Ramos (cell line): ENCODE data around the gene GDPD4.
"Not testable (repeated sequence)": the region's sequence is repeated elsewhere in the genome, so short reads cannot be mapped to it uniquely, and the experiment has no call there.

ENCODE experiments used
- in situ Hi-C: fragments of 300-500 bp; cut with MboI; formaldehyde crosslinking; loops from one replicate; pipeline ENCODE4 v1.14.3; 2022; ENCODE audit warnings: low sequenced_read_pairs; ENCODE audit not compliant: unreplicated experiment

GDPD4 gene

DNA sequence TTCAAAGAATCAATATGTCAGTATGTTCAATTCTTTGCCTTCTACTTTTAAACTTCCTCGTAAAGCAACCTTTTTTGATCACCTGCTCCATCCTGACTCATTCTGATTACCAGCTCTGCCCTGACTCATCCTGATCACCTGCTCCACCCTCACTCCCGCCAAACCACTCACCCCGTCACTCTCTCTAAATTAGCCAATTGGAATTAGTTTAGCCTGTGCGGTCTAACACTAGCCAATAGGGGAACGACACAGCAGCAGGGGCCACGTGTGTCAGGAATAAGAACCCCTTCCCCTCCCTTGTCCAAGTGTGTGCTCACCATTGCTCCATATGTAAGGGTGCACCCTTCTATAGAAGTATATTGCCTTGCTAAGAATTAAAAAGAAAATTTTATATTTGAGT is 1.5 kb downstream of the GDPD4 start:
- in situ Hi-C loops = not testable (repeated sequence)

DNA sequence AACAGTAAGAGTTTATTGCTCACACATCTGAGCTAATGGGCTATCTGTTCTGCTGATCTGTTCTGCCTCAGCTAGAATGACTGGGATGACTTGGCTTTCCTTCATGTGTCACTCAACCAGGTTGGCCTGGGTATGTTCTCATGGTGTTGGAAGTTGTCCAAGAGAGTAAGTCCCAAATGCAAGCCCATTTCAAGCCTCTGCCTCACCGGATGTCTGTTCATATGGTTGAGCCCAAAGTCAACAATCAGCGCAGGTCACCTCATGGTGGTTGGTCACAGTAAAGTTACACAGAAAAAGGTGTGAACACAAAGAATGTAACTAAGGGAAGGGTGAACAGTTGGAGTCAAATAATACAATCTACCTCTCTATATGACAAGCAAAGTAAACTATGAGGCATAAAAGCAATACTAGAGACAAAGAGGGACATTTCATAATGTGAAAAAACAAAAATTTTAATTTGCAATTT is 1.9 kb downstream of the GDPD4 start:
- in situ Hi-C loops = no loop called here

DNA sequence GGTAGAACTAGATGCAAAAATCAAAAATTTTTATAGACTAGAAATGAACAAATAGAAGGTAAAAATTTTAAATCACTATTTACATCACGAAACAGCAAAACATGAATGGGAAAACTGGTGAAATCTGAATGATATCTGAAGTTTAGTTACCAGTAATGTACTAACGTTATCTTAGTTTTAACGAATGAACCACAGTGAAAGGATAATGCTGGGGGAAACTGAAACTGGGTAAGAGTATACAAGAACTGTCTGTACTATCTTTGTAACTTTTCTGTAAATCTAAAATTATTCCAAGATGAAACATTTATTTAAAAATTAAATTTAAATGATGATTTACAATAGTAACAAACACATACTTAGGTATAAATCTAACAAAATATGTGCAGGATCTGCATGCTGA is 7.4 kb downstream of the GDPD4 start:
- in situ Hi-C loops = no loop called here

DNA sequence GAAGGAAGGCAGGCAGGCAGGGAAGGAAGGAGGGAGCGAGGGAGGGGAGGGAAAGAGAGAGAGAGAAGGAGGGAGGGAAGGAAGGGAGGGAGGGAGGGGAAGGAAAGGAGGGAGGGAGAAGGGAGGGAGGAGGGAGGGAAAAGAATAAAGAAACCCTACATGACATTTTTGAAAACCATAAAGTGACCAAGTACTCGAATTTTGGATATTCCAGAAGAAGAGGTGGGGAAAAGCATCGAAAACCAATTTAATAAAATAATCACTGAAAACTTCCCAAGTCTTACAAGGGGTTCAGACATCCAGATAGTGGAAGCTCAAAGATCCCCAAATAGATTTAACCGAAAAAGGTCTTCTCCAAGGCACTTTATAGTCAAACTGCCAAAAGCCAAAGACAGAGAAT is 11.7 kb downstream of the GDPD4 start:
- in situ Hi-C loops = no loop called here

DNA sequence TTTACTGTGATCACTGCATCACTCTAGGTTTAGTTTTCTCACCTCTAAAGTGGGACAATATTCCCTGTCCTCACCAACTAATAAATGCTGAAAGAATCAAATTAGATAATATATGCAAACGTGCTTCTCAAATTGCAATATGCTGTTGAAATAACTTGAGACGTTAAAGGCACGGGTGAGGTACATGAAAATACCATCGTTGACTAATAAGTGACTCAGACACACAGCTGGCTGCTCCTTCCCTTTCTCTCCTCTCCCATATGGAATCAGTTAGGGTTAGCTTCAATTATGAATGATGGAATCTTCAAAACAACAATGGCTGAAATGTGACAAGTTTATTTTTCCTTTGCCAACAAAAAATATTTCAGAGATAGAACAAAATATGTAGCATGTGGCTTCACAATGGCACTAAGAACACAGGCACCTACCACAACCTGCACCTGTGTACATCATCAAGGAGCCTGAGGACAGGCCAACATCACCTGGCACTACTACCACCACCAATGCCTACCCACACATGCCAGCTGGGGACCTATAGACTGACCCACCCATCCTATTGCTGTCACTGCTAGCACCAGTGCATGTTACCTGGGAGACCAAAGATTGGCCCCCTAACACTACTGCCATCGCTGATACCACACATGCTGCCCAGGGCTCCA is 13.7 kb downstream of the GDPD4 start:
- in situ Hi-C loops = no loop called here

DNA sequence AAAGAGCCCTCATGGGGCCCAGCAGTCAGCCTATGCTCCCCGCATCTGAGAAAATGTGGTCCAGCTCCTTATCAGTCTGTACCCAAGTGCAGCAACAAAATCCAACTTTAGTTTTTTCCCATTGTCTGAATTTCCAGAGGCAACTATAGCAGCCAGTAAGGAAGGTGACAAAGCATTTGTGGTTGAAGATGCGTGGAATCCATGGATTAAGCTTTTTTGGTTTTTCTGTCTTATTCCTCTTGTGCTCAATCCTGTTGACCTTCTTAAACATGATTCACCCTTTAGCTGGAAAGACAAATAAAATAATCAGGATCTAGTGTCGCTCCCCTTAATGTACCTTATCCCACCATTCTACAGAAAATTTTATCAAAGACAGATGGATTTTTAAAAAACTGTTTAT is 14.3 kb downstream of the GDPD4 start:
- in situ Hi-C loops = no loop called here

DNA sequence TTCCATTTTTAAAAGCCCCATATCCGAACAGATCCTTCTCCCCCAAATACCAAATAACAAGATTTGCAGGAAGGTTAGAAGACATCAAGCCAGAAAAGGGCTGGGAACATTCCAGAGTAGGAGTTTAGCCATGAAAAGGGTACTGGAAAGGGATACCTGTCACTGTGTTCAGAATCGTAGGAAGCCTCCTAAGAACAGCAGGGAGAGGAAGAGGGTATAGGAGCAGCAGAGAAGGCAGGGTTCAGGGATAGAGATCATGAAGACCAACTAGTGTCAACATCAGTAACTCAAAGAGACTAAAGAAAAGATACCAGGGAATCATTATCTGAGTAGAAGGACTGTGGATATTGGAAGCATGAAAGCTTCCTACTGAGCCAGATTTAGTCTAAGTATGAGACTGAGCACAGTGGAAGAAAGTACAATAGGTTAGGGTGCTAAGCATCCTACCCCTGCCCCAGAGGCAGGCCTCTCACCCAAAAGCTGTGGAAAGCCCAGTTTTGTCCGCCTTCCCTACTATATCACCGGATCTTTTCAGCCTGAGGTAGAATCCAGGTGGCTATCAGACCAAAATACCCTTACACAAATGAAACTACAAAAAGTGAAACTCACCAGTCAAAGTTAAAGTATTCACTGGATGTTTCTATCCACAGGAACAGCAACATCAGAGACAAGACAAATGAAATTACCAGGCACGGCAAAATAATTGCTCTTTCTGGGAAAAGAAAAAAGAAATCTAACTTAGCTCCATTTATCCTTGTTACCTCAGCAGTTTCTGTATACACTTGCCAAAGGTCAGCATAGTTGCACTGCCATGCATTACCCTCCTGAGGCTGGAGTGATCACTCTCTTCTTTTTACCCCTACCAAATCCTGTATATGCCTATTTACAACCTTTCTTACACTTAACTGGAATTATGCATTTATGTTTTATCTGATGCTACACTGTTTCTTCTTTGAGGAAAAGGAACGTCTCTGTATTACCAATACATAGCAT is 16.7 kb downstream of the GDPD4 start:
- in situ Hi-C loops = no loop called here

DNA sequence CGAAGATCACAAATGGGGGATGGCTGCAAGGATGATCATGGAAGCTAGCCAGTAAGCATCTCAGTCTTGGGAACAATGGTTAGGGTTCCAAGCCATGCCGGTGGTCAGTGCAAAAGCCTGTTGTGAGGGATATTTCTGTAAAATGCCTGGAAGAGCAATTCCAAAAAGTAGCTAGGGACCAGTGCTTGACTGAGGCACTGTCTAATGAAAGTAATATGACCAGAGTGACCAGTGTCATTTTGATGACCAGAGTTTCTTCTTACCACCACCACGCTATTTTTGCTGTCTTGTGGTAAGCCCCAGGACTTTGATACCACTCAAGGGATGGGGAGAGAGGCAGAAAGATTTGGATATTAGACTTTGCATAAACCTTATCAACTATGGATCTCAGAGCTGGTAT is 18.4 kb downstream of the GDPD4 start:
- in situ Hi-C loops = no loop called here

DNA sequence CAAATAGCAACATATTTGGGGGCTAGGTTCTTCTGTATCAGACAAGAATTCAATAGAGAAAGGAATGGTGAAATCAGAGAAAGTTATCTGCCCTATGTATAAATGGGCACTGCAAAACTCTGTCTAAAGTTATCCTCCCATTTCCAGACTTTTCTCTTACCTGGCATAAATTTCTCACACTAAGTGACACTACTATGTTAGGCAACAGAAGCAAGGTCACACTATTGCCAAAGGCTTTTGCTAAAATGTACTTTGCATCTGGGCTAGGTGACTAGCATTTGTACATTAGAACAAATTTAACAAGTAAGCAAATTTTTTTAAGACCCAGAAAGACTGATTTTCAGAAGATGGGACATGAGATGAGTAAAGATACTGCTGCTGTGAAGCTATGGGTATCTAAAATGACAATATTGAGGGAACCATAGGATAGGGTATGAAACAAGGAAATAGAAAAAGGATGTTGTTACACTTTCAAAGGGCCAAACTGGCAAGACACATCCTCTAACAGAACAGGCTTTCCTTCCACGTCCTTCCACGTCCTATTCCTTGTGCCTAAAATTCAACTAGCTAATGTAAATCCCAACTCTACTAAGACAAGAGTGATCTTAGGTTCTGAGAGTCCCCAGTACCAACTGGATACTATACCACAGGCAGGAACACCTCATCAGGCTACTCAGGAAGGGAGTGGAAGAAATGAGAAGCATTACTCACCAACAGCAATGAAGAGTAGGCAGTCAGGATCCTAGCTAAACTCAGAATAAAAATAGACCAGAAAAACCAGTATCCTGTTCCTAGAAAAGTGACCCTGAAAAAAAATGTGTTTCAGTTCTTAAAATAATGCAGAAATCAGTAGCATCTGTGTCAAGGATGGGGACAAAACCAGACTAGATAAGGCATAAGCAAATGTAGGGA is 22.6 kb downstream of the GDPD4 start:
- in situ Hi-C loops = no loop called here

DNA sequence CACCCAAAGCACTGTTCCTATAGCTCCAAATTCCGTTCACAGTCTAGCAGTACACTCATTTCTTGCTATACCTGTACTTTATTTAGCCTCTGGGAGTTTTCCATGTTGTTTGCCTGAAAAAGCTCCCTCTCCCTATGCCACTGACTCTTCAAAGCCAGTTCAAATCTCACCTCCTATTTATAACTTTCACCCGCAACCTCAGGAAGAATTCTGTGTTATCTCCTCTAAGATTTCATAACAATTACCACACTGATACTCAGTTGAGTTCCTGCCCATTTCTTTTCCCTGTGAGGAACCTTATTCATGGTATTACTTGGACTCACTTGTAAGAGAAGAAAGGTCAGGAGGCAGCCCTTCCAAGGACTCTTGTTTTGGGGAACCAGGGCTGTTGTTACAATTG is 25.2 kb downstream of the GDPD4 start:
- in situ Hi-C loops = no loop called here

DNA sequence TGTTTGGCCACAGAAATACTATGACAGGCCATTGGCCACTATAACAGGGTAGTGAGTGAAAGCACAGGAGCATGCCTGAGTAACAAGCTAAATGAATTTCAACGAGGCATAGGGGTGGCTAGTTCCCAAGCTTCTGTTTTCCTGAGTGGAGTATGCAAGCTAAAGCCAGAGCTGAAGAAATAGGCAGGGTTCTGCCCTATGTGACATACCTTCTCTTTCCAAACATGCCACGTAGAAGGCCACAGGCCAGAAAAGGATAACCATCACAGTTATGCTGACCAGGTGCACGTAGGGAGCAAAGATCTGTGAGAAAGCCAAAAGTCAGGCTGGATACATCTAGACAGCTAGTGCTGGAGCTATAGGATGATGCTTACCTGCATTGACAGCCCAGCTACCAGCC is 30.6 kb downstream of the GDPD4 start:
- in situ Hi-C loops = no loop called here

DNA sequence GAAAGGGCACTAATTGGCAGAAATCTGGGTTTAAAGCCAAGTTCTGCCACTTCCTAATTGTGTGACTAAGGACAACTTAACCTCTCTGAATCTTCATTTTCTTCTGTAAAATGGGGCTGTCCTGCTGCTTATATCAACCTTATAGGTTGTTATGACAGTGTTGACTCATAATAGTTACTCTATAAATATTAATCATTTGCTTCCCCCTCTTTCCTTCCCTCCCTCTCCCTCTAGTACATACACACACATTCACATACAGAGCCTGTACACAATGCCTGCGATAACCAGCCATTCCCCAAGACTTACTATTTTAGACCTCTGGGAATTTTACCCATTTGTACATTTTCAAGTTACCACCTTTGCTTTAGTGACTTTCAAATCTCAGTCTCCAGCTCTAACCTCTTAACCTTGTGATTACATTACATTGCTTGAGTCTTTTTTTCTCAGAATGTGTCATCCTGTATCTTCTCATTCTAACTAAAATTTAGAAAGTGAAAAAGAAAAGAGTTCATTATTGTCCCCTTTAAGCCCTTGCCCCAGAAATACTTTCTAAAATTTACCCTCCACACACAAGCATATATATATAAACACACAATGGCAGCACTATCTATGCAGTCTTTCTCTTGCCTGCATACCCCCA is 31.9 kb downstream of the GDPD4 start:
- in situ Hi-C loops = no loop called here

DNA sequence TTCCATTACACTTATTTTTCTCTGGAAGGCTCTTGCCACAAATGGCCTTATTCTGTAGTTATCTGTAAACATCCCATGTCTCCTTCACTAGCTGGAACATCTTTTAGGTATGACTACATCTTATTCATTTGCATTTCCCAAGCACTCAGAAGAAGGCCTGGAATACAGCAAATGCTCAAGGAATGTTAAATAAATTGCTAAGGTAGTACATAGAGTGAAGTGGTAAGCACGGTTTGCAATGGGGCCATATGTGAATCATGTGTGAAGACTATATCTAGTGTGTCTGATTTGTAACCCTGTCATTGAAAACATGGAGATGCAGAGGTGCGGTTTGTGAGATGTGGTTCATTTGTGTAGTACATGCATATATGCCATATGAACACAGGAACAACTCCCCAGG is 33.5 kb downstream of the GDPD4 start:
- in situ Hi-C loops = no loop called here

DNA sequence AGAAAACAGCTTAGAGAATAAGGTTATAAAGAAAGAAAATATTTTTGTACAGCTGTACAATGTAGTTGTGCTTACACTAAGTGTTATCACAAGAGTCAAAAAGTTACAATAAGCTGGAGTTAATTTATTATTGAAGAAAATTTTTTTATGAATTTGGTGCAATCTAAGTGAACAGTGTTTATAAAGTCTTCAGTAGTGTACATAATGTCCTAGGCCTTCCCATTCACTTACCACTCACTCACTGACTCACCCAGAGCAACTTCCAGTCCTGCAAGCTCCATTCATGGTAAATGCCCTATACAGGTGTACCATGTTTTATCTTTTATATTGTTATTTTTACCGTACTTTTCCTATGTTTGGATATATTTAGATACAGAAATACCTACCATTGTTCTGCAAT is 34.7 kb downstream of the GDPD4 start:
- in situ Hi-C loops = no loop called here

DNA sequence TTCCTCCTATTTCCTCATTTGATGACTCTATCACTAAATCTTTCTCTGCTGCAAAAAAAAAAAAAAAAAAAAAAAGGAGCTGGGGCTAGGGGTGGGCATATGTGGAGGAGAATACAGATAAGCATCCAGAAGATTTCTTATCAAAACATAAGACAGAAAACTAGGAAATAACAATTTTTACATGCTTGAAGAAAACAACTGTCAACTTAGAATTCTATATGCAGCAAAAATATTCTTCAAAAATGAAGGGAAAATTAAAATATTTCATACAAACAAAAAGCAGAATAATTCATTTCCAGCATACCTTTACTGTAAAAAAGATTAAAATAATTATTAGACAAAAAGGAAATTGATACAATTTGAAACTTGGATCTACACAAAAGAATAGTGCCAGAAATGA is 38.7 kb downstream of the GDPD4 start:
- in situ Hi-C loops = no loop called here

DNA sequence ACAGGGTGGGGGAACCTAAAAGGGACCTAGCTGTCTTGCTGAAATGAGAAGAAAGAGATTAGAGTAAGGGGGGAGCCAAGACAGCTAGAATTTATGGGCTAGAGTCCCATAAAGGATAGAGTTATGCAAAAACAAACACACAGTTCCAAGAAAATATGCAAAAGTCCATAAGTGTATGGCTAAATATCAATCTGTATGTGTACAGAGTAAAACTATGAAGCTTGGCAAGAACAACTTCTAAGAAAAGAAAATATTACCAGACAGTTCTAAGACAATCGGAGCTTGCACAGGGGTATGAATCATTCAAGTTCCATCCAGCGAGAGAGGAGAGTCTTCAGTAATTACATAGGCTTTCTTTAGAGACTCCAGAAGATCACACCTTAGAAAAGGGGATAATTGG is 41.8 kb downstream of the GDPD4 start:
- in situ Hi-C loops = no loop called here

DNA sequence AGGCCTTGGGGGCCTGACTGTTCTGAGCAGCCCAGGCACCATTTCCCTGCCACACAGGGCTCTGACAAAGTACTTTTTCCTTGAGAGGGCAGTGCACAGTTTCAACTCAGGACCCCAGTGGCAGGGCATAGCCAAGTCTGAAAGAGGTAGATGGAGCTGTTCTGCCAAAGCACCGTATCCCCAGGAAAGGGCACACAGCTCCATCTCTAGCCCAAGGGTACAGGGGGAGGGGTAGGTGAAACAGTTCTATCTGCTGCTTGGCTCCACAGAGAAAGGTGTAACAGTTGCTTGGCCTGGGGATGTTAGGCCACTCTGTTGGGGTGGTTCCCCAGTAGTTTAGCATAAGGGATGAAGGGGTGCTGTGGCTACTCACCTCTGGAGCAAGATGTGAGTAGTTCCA is 47.8 kb downstream of the GDPD4 start:
- in situ Hi-C loops = no loop called here

DNA sequence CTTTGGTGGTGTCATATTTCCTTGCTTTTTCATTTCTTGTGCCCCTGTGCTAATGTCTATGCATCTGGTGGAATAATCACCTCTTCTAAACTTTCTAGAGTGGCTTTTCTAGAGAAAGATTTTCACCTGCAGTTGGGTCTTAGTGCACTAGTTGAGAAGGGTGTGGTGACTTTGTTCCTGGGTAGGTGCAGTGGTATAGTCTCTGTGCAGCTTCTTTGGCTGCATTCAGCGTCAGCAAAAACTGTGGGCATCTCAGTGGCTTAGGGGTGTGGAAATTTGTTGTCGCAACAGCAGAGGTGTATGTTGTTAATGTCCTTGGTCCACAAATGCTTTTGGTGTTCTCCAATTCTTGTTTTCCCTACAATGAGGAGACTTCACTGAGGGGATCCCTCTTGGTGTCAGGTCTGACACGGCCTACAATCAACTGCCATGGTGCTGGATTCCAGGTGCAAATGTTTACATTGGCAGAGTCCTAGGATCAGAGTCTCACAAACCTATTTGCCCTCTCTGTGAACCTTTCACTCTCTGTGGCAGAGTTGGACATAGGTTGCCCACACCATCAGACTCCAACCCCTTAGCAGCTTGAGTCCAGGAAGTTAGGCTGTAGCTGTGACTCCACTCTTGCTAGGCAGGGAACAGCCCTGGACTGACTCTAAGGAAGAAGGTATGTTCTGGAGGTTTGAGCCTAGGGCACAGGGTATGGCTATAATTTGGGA is 48.8 kb downstream of the GDPD4 start:
- in situ Hi-C loops = no loop called here

DNA sequence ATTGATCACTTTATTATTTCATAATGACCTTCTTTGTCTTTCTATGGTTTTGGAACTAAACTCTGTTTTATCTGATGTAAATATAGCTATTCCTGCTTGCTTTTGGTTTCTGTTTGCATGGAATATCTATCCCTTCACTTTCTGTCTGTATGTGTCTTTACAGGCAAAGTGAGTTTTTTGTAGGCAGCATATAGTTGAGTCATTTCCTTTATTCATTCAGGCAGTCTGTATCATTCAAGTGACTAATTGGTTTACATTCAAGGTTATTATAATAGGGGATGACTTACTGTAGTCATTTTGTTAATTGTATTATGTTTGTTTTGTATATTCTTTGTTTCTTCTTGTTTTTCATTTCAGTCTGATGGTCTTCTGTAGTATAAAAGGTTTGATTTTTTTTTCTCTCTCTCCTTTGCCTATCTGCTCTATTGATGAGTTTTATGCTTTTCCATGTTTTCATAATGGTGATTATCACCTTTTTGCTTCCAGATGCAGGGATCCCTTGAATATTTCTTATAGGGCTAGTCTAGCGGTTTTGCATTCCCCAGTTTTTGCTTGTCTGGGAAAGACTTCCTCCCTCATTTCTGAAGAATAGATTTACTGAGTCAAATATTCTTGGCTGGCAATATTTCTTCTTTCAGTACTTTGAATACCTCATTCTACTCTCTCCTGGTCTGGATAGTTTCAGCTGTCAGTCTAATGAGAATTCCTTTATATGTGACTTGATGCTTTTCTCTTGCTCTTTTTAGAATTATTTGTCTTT is 50.4 kb downstream of the GDPD4 start:
- in situ Hi-C loops = no loop called here
